ENCODE measurements around the gene CYBA.

DNA sequence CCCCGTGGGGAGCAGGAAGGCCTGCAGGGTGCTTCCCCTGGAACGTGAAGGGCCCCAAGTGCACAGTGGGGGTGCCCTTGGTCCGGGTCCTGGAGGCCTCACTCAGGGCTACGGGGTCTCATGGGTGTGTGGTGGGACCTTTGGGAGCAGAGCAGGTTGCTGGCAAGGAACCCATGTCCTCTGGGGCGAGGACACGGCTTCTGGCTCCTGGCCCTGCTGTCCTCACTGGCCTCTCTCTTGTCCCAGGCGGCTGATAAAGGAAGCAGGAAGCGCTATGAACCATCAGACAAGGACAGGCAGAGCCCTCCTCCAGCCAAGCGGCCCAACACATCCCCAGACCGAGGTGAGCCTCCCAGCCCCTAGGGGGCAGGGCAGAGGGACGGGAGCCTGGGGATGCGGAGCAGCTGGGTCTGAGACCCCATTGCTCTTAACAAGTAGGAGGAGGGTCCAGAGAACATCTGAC lies 22.3 kb downstream of the CYBA start:
- TF ChIP-seq, protein P1, sequence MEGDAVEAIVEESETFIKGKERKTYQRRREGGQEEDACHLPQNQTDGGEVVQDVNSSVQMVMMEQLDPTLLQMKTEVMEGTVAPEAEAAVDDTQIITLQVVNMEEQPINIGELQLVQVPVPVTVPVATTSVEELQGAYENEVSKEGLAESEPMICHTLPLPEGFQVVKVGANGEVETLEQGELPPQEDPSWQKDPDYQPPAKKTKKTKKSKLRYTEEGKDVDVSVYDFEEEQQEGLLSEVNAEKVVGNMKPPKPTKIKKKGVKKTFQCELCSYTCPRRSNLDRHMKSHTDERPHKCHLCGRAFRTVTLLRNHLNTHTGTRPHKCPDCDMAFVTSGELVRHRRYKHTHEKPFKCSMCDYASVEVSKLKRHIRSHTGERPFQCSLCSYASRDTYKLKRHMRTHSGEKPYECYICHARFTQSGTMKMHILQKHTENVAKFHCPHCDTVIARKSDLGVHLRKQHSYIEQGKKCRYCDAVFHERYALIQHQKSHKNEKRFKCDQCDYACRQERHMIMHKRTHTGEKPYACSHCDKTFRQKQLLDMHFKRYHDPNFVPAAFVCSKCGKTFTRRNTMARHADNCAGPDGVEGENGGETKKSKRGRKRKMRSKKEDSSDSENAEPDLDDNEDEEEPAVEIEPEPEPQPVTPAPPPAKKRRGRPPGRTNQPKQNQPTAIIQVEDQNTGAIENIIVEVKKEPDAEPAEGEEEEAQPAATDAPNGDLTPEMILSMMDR (IDR thresholded peaks at IDR 0.05): no peak
- no peak for TF ChIP-seq POLR2A (IDR thresholded peaks at IDR 0.05)
- TF ChIP-seq POLR2AphosphoS5 (IDR thresholded peaks at IDR 0.05; ENCODE audit: insufficient read depth in 1 of 2, low read depth in 1 of 2): no peak
